Neural cell (in vitro differentiated cells): ENCODE measurements around the gene NRDC.

Experiments
- CTCF ChIP-seq: fragments of 450-650 bp; IDR thresholded peaks from 2 replicates; pipeline ENCODE4 v1.5.1; 2014; ENCODE audit warnings: antibody characterized with exemption, mild to moderate bottlenecking, moderate library complexity; ENCODE audit not compliant: poor library complexity, severe bottlenecking
- EP300 ChIP-seq: fragments of 450-650 bp; conservative IDR thresholded peaks from 2 replicates; pipeline ENCODE4 v1.6.1; 2014; ENCODE audit warnings: antibody characterized with exemption, mild to moderate bottlenecking, moderate library complexity; ENCODE audit not compliant: poor library complexity, severe bottlenecking
- EZH2 ChIP-seq: fragments of 200-600, 300-800 bp; shearing (Covaris generic), sonication (generic); IDR thresholded peaks from 2 replicates; pipeline ENCODE4 v1.6.1; 2014; ENCODE audit warnings: antibody characterized with exemption, low read length, borderline replicate concordance, mild to moderate bottlenecking; ENCODE audit not compliant: insufficient read depth, poor library complexity, severe bottlenecking
- POLR2AphosphoS5 ChIP-seq: IDR thresholded peaks from 2 replicates; pipeline ENCODE4 v1.6.1; 2012
- RAD21 ChIP-seq: fragments of 450-650 bp; conservative IDR thresholded peaks from 2 replicates; pipeline ENCODE4 v1.6.1; 2014; ENCODE audit warnings: antibody characterized with exemption, mild to moderate bottlenecking, moderate library complexity
- SMC3 ChIP-seq: fragments of 450-650 bp; conservative IDR thresholded peaks from 2 replicates; pipeline ENCODE4 v1.6.1; 2014; ENCODE audit warnings: antibody characterized with exemption, mild to moderate bottlenecking, moderate library complexity; ENCODE audit not compliant: poor library complexity
- TF ChIP-seq, protein P1 (sequence below): IDR thresholded peaks from 2 replicates; pipeline ENCODE4 v1.6.1; 2012; ENCODE audit warnings: borderline replicate concordance

DNA sequence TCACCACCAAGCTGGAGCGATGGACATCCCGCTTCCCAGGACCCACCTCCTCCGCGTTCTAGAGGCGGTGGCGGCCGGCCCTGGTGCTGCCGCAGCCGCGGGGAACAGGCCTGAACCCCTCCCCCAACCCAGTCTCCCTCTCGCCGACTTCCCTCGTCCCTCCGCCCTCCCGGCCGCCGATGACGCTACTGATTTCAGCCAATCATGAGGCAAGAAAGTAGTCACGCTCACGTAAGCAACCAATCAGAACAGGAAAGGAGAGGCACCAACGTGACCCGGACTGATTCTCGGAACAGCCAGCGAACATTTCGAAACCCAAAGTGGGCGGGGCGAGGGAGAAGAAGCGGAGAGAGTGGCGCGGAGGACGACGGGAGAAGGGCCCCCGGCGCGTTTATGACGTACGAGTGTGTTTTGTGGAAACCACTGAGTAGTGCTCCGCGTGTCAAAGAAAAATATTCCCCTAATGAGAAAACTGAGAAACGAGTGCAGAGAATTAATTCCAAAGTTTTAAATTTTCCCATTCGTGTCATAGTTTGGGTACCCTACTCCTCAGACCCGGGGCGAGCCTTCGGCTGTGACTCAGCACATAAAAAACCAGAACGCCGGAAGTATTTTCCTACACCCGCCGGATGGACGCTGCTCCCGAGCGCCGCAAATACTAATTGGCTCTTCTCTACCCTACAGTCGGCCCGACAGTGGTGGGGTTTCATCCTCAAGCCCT lies at the start of gene NRDC:
- TF ChIP-seq CTCF: no peak
- no peak for TF ChIP-seq SMC3
- no peak for TF ChIP-seq EZH2
- peak; percentile 94 for TF ChIP-seq POLR2AphosphoS5
- peak; percentile 66 for TF ChIP-seq EP300
- TF ChIP-seq RAD21: no peak
- TF ChIP-seq, protein P1, sequence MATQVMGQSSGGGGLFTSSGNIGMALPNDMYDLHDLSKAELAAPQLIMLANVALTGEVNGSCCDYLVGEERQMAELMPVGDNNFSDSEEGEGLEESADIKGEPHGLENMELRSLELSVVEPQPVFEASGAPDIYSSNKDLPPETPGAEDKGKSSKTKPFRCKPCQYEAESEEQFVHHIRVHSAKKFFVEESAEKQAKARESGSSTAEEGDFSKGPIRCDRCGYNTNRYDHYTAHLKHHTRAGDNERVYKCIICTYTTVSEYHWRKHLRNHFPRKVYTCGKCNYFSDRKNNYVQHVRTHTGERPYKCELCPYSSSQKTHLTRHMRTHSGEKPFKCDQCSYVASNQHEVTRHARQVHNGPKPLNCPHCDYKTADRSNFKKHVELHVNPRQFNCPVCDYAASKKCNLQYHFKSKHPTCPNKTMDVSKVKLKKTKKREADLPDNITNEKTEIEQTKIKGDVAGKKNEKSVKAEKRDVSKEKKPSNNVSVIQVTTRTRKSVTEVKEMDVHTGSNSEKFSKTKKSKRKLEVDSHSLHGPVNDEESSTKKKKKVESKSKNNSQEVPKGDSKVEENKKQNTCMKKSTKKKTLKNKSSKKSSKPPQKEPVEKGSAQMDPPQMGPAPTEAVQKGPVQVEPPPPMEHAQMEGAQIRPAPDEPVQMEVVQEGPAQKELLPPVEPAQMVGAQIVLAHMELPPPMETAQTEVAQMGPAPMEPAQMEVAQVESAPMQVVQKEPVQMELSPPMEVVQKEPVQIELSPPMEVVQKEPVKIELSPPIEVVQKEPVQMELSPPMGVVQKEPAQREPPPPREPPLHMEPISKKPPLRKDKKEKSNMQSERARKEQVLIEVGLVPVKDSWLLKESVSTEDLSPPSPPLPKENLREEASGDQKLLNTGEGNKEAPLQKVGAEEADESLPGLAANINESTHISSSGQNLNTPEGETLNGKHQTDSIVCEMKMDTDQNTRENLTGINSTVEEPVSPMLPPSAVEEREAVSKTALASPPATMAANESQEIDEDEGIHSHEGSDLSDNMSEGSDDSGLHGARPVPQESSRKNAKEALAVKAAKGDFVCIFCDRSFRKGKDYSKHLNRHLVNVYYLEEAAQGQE: peak; percentile 99
